Measurements from ENCODE around the gene WWC1.

DNA sequence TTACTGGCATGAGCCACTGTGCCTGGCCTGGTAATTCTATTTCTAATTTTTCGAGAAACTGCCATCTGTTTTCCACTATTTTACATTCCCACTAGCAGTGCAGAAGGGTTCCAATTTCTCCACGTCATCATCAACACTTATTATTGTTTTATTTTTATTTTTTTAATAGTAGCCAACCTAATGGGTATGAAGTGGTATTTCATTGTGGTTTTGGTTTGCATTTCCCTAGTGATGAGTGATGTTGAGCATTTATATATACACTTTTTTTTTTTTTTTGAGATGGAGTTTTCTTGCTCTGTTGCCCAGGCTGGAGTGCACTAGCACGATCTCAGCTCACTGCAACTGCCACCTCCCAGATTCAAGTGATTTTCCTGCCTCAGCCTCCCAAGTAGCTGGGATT is 28.3 kb downstream of the WWC1 start:
- TF ChIP-seq, protein P1, sequence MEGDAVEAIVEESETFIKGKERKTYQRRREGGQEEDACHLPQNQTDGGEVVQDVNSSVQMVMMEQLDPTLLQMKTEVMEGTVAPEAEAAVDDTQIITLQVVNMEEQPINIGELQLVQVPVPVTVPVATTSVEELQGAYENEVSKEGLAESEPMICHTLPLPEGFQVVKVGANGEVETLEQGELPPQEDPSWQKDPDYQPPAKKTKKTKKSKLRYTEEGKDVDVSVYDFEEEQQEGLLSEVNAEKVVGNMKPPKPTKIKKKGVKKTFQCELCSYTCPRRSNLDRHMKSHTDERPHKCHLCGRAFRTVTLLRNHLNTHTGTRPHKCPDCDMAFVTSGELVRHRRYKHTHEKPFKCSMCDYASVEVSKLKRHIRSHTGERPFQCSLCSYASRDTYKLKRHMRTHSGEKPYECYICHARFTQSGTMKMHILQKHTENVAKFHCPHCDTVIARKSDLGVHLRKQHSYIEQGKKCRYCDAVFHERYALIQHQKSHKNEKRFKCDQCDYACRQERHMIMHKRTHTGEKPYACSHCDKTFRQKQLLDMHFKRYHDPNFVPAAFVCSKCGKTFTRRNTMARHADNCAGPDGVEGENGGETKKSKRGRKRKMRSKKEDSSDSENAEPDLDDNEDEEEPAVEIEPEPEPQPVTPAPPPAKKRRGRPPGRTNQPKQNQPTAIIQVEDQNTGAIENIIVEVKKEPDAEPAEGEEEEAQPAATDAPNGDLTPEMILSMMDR (IDR thresholded peaks at IDR 0.05; ENCODE audit: low read length), result no peak
- TF ChIP-seq EZH2 (IDR thresholded peaks at IDR 0.05; ENCODE audit: borderline replicate concordance, low read length), result no peak
